GM12878 (cell line): ENCODE measurements around the gene SLC23A1. TPM values are rescaled to one million over a fixed set of nuclear protein-coding genes. Genes with fewer than 3 reads are reported as not detected.

Experiments
- ATAC-seq: fragments of 200-7000 bp; cut with Tn5 transposase; 3 replicates; pipeline ENCODE4 v1.9.1; 2020; ENCODE audit warnings: mild to moderate bottlenecking, moderate library complexity
- BruUV-seq: library from RNA; stranded (reverse); fragments of 400-500 nt; replicated peaks from 2 replicates; lab custom pipeline; 2021; lab: Mats Ljungman, UMichigan
- CTCF ChIA-PET: fragments of 300-600 bp; sonication (Branson Sonifier 250); formaldehyde crosslinking; extraction: SDS; loops from one replicate; lab custom pipeline; 2021; ENCODE audit warnings: inconsistent platforms; lab: Yijun Ruan, JAX
- POLR2A ChIA-PET: fragments of 350-600 bp; formaldehyde crosslinking; extraction: SDS; loops from one replicate; lab custom pipeline; 2021; ENCODE audit warnings: inconsistent platforms; lab: Charles Lee
- RAD21 ChIA-PET: fragments of 300-600 bp; sonication (Branson Sonifier 250); formaldehyde crosslinking; loops from one replicate; lab custom pipeline; 2023; ENCODE audit warnings: antibody characterized with exemption; ENCODE audit not compliant: unreplicated experiment; lab: Charles Lee
- SMC1A ChIA-PET: fragments of 300-600 bp; sonication (Branson Sonifier 250); formaldehyde crosslinking; loops from one replicate; lab custom pipeline; 2023; ENCODE audit not compliant: unreplicated experiment, uncharacterized antibody; lab: Charles Lee
- DNase-seq: peaks from one replicate; pipeline ENCODE4 v3.0.0-alpha.2; 2011; ENCODE audit warnings: low read depth, low spot score
- FAIRE-seq: peaks from 3 replicates; lab custom pipeline; 2011; peaks lifted over from hg19 to GRCh38; lab: Jason Lieb, UNC
- H2AFZ ChIP-seq: 2 replicates; pipeline ENCODE4 v1.6.0; 2011; ENCODE audit warnings: low read depth, low read length, control low read depth; ENCODE audit not compliant: control insufficient read depth
- H3K27ac ChIP-seq: 2 replicates; pipeline ENCODE4 v1.5.1; 2011; ENCODE audit warnings: control low read depth; ENCODE audit not compliant: control insufficient read depth, insufficient read depth
- H3K27me3 ChIP-seq, 2 experiments: replicated peaks in 1 of 2; 2 replicates each; pipeline versions ENCODE4 v1.6.0 to v1.6.1; 2011; ENCODE audit warnings: low read length in 1 of 2; ENCODE audit not compliant: control insufficient read depth in 2 of 2, insufficient read depth in 2 of 2
- H3K36me3 ChIP-seq, 2 experiments: 2 replicates each; pipeline ENCODE4 v1.5.1; 2011; ENCODE audit warnings: low read length in 1 of 2; ENCODE audit not compliant: control insufficient read depth in 2 of 2, insufficient read depth in 2 of 2
- H3K4me1 ChIP-seq: 2 replicates; pipeline ENCODE4 v1.6.1; 2011; ENCODE audit warnings: mild to moderate bottlenecking, low read length, moderate library complexity, mixed read lengths; ENCODE audit not compliant: control insufficient read depth, insufficient read depth
- H3K4me2 ChIP-seq: 2 replicates; pipeline ENCODE4 v1.6.0; 2011; ENCODE audit warnings: control low read depth; ENCODE audit not compliant: control insufficient read depth, insufficient read depth
- H3K4me3 ChIP-seq: fragments of 200-600 bp; sonication (generic); 2 replicates; pipeline ENCODE4 v1.5.1; 2016
- H3K79me2 ChIP-seq: 2 replicates; pipeline ENCODE4 v1.6.0; 2011; ENCODE audit warnings: low read length; ENCODE audit not compliant: control insufficient read depth, insufficient read depth
- H3K9ac ChIP-seq: 2 replicates; pipeline ENCODE4 v1.8.0; 2011; ENCODE audit warnings: low read length, control low read depth, mixed read lengths; ENCODE audit not compliant: control insufficient read depth, insufficient read depth
- H3K9me3 ChIP-seq: replicated peaks from 3 replicates; pipeline ENCODE4 v1.5.1; 2011; ENCODE audit warnings: mild to moderate bottlenecking, low read length; ENCODE audit not compliant: control insufficient read depth, insufficient read depth
- H4K20me1 ChIP-seq: 2 replicates; pipeline ENCODE4 v1.6.0; 2011; ENCODE audit not compliant: control insufficient read depth, insufficient read depth
- CREM ChIP-seq: IDR thresholded peaks from 2 replicates; pipeline ENCODE4 v1.6.1; 2014; ENCODE audit warnings: antibody characterized with exemption, low read depth
- HSF1 ChIP-seq: fragments of 150-350 bp; IDR thresholded peaks from 2 replicates; pipeline ENCODE4 v1.6.1; 2014; ENCODE audit warnings: mild to moderate bottlenecking, low read depth, low read length
- NFYA ChIP-seq: IDR thresholded peaks from 2 replicates; pipeline ENCODE4 v1.6.1; 2011; ENCODE audit warnings: low read depth, mild to moderate bottlenecking, low read length, improper control_type of control experiment, borderline replicate concordance
- RCOR1 ChIP-seq: conservative IDR thresholded peaks from 2 replicates; pipeline ENCODE4 v1.6.1; 2012; ENCODE audit warnings: low read depth, low read length, improper control_type of control experiment
- SKIL ChIP-seq: fragments of 450-650 bp; IDR thresholded peaks from 2 replicates; pipeline ENCODE4 v1.6.1; 2017; ENCODE audit warnings: mild to moderate bottlenecking, low read depth, inconsistent platforms; ENCODE audit not compliant: poor library complexity, severe bottlenecking
- SMC3 ChIP-seq: IDR thresholded peaks from 2 replicates; pipeline ENCODE4 v1.6.1; 2011; ENCODE audit warnings: low read length, improper control_type of control experiment, borderline replicate concordance
- SREBF2 ChIP-seq: IDR thresholded peaks from 2 replicates; pipeline ENCODE4 v1.6.1; 2012; ENCODE audit warnings: mild to moderate bottlenecking, low read length
- SUZ12 ChIP-seq: fragments of 200-600 bp; sonication (generic); IDR thresholded peaks from one replicate; pipeline ENCODE4 v1.6.1; 2018; ENCODE audit warnings: antibody characterized with exemption, mild to moderate bottlenecking; ENCODE audit not compliant: unreplicated experiment
- ZZZ3 ChIP-seq: IDR thresholded peaks from 2 replicates; pipeline ENCODE4 v1.6.1; 2011; ENCODE audit warnings: low read depth; ENCODE audit not compliant: control insufficient read depth, insufficient read length
- WGBS: methylation state at CpG from one replicate; pipeline ENCODE4 v1.1.6; 2016; ENCODE audit warnings: low lambda C conversion rate; ENCODE audit not compliant: insufficient replicate concordance, insufficient coverage; ENCODE audit errors: missing lambda C conversion rate; 5-methylcytosine and 5-hydroxymethylcytosine counted together
- in situ Hi-C: fragments of 300-500 bp; cut with MboI; formaldehyde crosslinking; loops from 9 replicates; pipeline ENCODE4 v1.14.3; 2018; ENCODE audit warnings: mixed read lengths
- intact Hi-C: fragments of 100-400 bp; cut with micrococcal nuclease; formaldehyde crosslinking; loops from one replicate; pipeline ENCODE4 v1.14.2; 2022; ENCODE audit not compliant: unreplicated experiment
- polyA plus RNA-seq, 11 experiments: library from polyadenylated mRNA; depleted of rRNA in 4 of 11; unstranded in 6 of 11; stranded (reverse) in 5 of 11; fragments of >200 nt; fragmentation: Nextera tagmentation in 4 of 11; fragmentation: Illumina TruSeq in 1 of 11; extraction: Ambion mirVana in 4 of 11; extraction: Trizol in 1 of 11; gene quantifications; 1 replicate in 1 of 11; 2 replicates in 10 of 11; pipeline versions ENCODE4 v1.2.1 to v1.2.3, GENCODE V29; 2011 to 2016; ENCODE audit warnings: inconsistent platforms in 2 of 11, missing spikeins in 2 of 11, low read depth in 1 of 11
- total RNA-seq, 4 experiments: library from RNA; depleted of rRNA in 3 of 4; stranded (reverse); fragments of >200 nt in 3 of 4; fragmentation: Illumina TruSeq in 1 of 4; extraction: Trizol in 1 of 4; gene quantifications; 2 replicates each; pipeline versions ENCODE4 v1.2.1 to v1.2.3, GENCODE V29; 2013 to 2021

SLC23A1 gene
- total and polyA plus RNA-seq, 10 of the 15 experiments (the other 5 are each of a cell fraction or from before 2014, with no cell fraction given): 0.35 to 4.7 (median 1.6) TPM

- Histone ChIP-seq H3K4me2 (no peak overlapping the region), H3K4me1 (peaks cover 30% of the 10 kb centered on the region), H3K27me3 (no peaks in the 10 kb centered on the region), H4K20me1 (no peaks in the 10 kb centered on the region), H3K9ac (no peak overlapping the region), H3K36me3 (no peaks in the 10 kb centered on the region), H3K9me3 (no peaks in the 10 kb centered on the region), H2AFZ (no peak overlapping the region), H3K4me3 (no peak overlapping the region), H3K27ac (no peak overlapping the region), H3K79me2 (no peaks in the 10 kb centered on the region)
- 77% methylated on average over 17 of the region's 17 CpGs for WGBS
- in situ Hi-C loops (no loop called here), intact Hi-C loops (no loop called here)
- DNase-seq (no peak), ATAC-seq (no peak), FAIRE-seq (no peak)
- SMC1A ChIA-PET: interaction anchor here (0.6 to 1.6 kb wide), 9 partner anchors 10 to 138 kb away, joined by 3 to 8 read pairs (median 4); no protein-coding TSS in a partner anchor
- CTCF ChIA-PET: interaction anchor here (1.3 to 3.1 kb wide), 4 partner anchors 9 to 202 kb away, joined by 5 to 18 read pairs (median 8); no protein-coding TSS in a partner anchor
- POLR2A ChIA-PET: interaction anchor here (0.7 to 2.8 kb wide), 6 partner anchors 9 to 241 kb away, joined by 3 to 7 read pairs (median 3); no protein-coding TSS in a partner anchor
- no peak for TF ChIP-seq CREM
- RAD21 ChIA-PET: no interaction called here
- BruUV-seq: no TSS peak
Measured at GRCh38 chr5:139410993-139411828, 28.1 kb upstream of the SLC23A1 start.

GRCh38 chr5:139410121-139410992, 27.3 kb upstream of the SLC23A1 start:
- H3K9ac ChIP-seq: no peak overlapping the region
- FAIRE-seq (no peak), ATAC-seq (no peak), DNase-seq (no peak)
- H3K79me2 ChIP-seq: no peaks in the 10 kb centered on the region
- H3K27me3 ChIP-seq: no peaks in the 10 kb centered on the region
- SMC1A ChIA-PET: interaction anchor here (0.8 to 2.7 kb wide), 10 partner anchors 8 to 138 kb away, joined by 3 to 11 read pairs (median 4); partner anchors contain the start of gene DNAJC18
- CTCF ChIA-PET: interaction anchor here (0.6 to 3.1 kb wide), 6 partner anchors 9 to 203 kb away, joined by 3 to 18 read pairs (median 6); no protein-coding TSS in a partner anchor
- H4K20me1 ChIP-seq: no peaks in the 10 kb centered on the region
- in situ Hi-C loops (no loop called here), intact Hi-C loops (no loop called here)
- RAD21 ChIA-PET: interaction anchor here (1.2 kb wide), 1 partner anchor 10 kb away, joined by 6 read pairs; no protein-coding TSS in a partner anchor
- no peak overlapping the region for H2AFZ ChIP-seq
- H3K4me2 ChIP-seq: no peak overlapping the region
- peaks cover 25% of the 10 kb centered on the region for H3K4me1 ChIP-seq
- 56% methylated on average over 6 of the region's 6 CpGs for WGBS
- H3K9me3 ChIP-seq: no peaks in the 10 kb centered on the region
- H3K27ac ChIP-seq: no peak overlapping the region
- no peaks in the 10 kb centered on the region for H3K36me3 ChIP-seq
- no peak overlapping the region for H3K4me3 ChIP-seq
- POLR2A ChIA-PET: interaction anchor here (0.7 to 2.8 kb wide), 3 partner anchors 8 to 153 kb away, joined by 3 to 7 read pairs (median 5); no protein-coding TSS in a partner anchor
- BruUV-seq: no TSS peak
- TF ChIP-seq RCOR1 (no peak), ZZZ3 (no peak), SUZ12 (no peak), SMC3 (no peak), SREBF2 (no peak), SKIL (no peak), NFYA (no peak), HSF1 (no peak)
